CD4-positive, alpha-beta T cell (primary cell): ENCODE results near the gene SLC9A4. TPM values are rescaled to one million over a fixed set of nuclear protein-coding genes. Genes with fewer than 3 reads are reported as not detected.

Experiments
- ATAC-seq: fragments of 200-7000 bp; cut with Tn5 transposase; one replicate; pipeline ENCODE4 v1.10.0; 2022; ENCODE audit warnings: mild to moderate bottlenecking; ENCODE audit not compliant: poor library complexity
- CTCF ChIA-PET: fragments of 350-600 bp; sonication (Branson Sonifier 250); formaldehyde crosslinking; loops from one replicate; lab custom pipeline; 2021; ENCODE audit warnings: antibody characterized with exemption, inconsistent platforms; lab: Charles Lee
- POLR2A ChIA-PET: fragments of 350-600 bp; sonication (Branson Sonifier 250); formaldehyde crosslinking; loops from one replicate; lab custom pipeline; 2021; ENCODE audit warnings: antibody characterized with exemption, inconsistent platforms; lab: Charles Lee
- DNase-seq, 14 experiments: peaks; one replicate each; pipeline ENCODE4 v3.0.0-alpha.2; 2013 to 2020; ENCODE audit warnings: mixed read lengths in 2 of 14
- H3K27ac ChIP-seq, 2 donors: one replicate each; pipeline versions ENCODE4 v1.5.1 to v1.7.0; 2013; ENCODE audit warnings: low read length in 2 of 2, low read depth in 1 of 2, mild to moderate bottlenecking in 1 of 2
- H3K27me3 ChIP-seq, 2 experiments: 1 replicate in 1 of 2; 2 replicates in 1 of 2; pipeline versions ENCODE4 v1.6.1 to v1.7.0; 2013; ENCODE audit warnings: low read length in 2 of 2, control low read depth in 1 of 2, mild to moderate bottlenecking in 1 of 2, moderate library complexity in 1 of 2; ENCODE audit not compliant: insufficient read depth in 2 of 2, control insufficient read depth in 1 of 2
- H3K36me3 ChIP-seq: one replicate; pipeline ENCODE4 v1.6.1; 2013; ENCODE audit warnings: low read length, control low read depth; ENCODE audit not compliant: insufficient read depth
- H3K4me1 ChIP-seq: one replicate; pipeline ENCODE4 v1.6.1; 2013; ENCODE audit warnings: low read length, control low read depth; ENCODE audit not compliant: insufficient read depth
- H3K4me3 ChIP-seq: one replicate; pipeline ENCODE4 v1.5.1; 2013; ENCODE audit warnings: mild to moderate bottlenecking, low read length, moderate library complexity
- H3K9me3 ChIP-seq, 2 experiments: 1 replicate in 1 of 2; 2 replicates in 1 of 2; pipeline versions ENCODE4 v1.6.1 to v1.7.0; 2013; ENCODE audit warnings: low read length in 2 of 2, mild to moderate bottlenecking in 2 of 2, control low read depth in 1 of 2, moderate library complexity in 1 of 2; ENCODE audit not compliant: control insufficient read depth in 1 of 2, insufficient read depth in 1 of 2
- H3K27ac Mint-ChIP-seq: one replicate; pipeline ENCODE4 v1.8.0; 2020; ENCODE audit warnings: mixed read lengths
- H3K27me3 Mint-ChIP-seq: one replicate; pipeline ENCODE4 v1.8.0; 2021; ENCODE audit warnings: mixed read lengths
- H3K36me3 Mint-ChIP-seq: one replicate; pipeline ENCODE4 v1.8.0; 2021; ENCODE audit warnings: low read depth, mixed read lengths
- H3K4me1 Mint-ChIP-seq: one replicate; pipeline ENCODE4 v1.8.0; 2021; ENCODE audit warnings: low read depth, mixed read lengths
- H3K4me3 Mint-ChIP-seq: one replicate; pipeline ENCODE4 v1.8.0; 2020; ENCODE audit warnings: mild to moderate bottlenecking, mixed read lengths
- H3K9me3 Mint-ChIP-seq: one replicate; pipeline ENCODE4 v1.8.0; 2020; ENCODE audit warnings: mixed read lengths
- intact Hi-C, 2 experiments: fragments of 100-400 bp; cut with DNase I in 1 of 2; cut with micrococcal nuclease in 1 of 2; formaldehyde crosslinking; loops; one replicate each; pipeline versions ENCODE4 v1.15.1 to v1.9.0; 2023 to 2025; cut with DNase I, micrococcal nuclease
- total RNA-seq, 174 experiments: library from RNA in 2 of 174; stranded (reverse) in 2 of 174; gene quantifications; one replicate each; pipeline ENCODE4 v1.2.3 and lab custom pipeline; 2021 to 2026
- TF ChIP-seq, protein P1 (sequence below): fragments of 200-600 bp; IDR thresholded peaks from one replicate; pipeline ENCODE4 v1.8.0; 2022; ENCODE audit warnings: antibody characterized with exemption, mild to moderate bottlenecking

The SLC9A4 gene
- total RNA-seq, 2 experiments from 2014 or later: not detected

DNA sequence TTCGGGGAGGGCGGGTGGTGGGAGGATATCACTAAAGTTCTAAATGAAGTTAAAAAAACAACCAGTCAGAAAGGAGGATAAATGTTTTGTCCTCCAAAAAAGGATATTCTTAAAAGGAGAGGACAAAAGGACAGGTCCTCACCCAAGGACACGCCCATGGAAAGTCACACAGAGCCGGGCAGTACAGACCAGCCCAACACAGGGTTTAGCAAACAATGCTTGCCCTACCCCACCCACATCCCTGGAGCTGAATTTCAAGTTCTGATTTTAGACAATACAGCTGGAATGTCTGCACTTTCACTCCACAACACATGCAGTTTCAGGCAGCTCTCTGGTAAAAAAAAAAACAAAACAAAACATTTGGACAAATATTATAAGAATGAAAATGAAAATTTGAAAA, 67.9 kb downstream of the SLC9A4 start:
- no peak overlapping the region for H3K4me3 ChIP-seq
- DNase-seq: no peak
- intact Hi-C loops: no loop called here
- Mint-ChIP-seq H3K36me3 (no peaks in the 10 kb centered on the region), H3K4me3 (no peak overlapping the region), H3K4me1 (no peaks in the 10 kb centered on the region), H3K27me3 (peaks cover 17% of the 10 kb centered on the region), H3K9me3 (no peaks in the 10 kb centered on the region), H3K27ac (no peak overlapping the region)
- ATAC-seq: no peak
- H3K9me3 ChIP-seq: no peaks in the 10 kb centered on the region
- H3K27me3 ChIP-seq: peaks cover 0 to 4% of the 10 kb centered on the region in 2 experiments
- CTCF ChIA-PET: no interaction called here
- H3K36me3 ChIP-seq: no peaks in the 10 kb centered on the region
- H3K27ac ChIP-seq: no peak overlapping the region
- POLR2A ChIA-PET: no interaction called here
- no peaks in the 10 kb centered on the region for H3K4me1 ChIP-seq
- TF ChIP-seq, protein P1, sequence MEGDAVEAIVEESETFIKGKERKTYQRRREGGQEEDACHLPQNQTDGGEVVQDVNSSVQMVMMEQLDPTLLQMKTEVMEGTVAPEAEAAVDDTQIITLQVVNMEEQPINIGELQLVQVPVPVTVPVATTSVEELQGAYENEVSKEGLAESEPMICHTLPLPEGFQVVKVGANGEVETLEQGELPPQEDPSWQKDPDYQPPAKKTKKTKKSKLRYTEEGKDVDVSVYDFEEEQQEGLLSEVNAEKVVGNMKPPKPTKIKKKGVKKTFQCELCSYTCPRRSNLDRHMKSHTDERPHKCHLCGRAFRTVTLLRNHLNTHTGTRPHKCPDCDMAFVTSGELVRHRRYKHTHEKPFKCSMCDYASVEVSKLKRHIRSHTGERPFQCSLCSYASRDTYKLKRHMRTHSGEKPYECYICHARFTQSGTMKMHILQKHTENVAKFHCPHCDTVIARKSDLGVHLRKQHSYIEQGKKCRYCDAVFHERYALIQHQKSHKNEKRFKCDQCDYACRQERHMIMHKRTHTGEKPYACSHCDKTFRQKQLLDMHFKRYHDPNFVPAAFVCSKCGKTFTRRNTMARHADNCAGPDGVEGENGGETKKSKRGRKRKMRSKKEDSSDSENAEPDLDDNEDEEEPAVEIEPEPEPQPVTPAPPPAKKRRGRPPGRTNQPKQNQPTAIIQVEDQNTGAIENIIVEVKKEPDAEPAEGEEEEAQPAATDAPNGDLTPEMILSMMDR: no peak

DNA sequence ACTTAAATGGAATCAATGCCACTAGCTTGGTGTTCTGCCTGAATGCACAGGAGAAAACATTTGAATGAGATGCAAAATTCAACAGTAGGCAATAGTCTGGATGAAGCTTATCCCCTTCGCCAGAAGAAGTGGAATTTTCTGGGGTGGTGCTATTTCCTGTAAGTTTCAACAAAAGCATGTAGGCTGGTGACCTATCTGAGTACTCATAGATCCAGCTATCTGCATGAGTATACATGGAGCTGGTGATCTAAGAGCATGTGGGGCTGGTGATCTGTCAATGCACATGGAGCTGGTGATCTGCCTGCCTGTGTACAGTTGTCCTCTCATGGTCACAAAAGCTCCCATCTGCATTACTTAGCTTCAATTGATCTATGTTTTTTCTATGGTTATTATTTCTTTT, 71.2 kb downstream of the SLC9A4 start:
- Histone ChIP-seq H3K36me3 (no peaks in the 10 kb centered on the region), H3K27me3 (peaks cover 0 to 4% of the 10 kb centered on the region in 2 experiments), H3K4me1 (no peaks in the 10 kb centered on the region), H3K4me3 (no peak overlapping the region), H3K27ac (no peak overlapping the region), H3K9me3 (peaks cover 5 to 8% of the 10 kb centered on the region in 2 experiments)
- H3K27me3 Mint-ChIP-seq: peaks cover 15% of the 10 kb centered on the region
- DNase-seq (no peak), ATAC-seq (no peak)
- TF ChIP-seq, protein P1: no peak
- H3K4me1 Mint-ChIP-seq: no peaks in the 10 kb centered on the region
- H3K4me3 Mint-ChIP-seq: no peak overlapping the region
- no peaks in the 10 kb centered on the region for H3K36me3 Mint-ChIP-seq
- ChIA-PET POLR2A (no interaction called here), CTCF (no interaction called here)
- intact Hi-C loops: no loop called here
- H3K27ac Mint-ChIP-seq: no peak overlapping the region
- peaks cover 8% of the 10 kb centered on the region for H3K9me3 Mint-ChIP-seq

DNA sequence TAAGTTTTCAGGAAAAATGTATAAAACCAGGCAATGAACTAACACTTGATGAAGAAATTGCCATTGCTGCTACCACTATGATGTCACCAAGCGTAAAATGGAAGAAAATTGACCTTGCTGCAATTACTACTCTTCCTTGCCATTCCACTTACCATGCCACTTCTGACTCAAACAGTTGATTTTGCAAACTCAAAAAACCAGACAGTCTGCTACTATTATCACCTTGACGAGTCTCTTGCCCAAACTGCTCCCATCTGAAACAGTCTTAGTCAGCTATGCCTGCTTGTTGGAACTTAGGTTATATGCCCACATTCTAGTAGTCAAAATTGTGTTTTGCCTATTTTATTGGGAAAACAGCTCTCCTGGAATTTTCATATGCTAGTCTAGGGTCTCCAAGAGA, 74.4 kb downstream of the SLC9A4 start:
- Histone ChIP-seq H3K4me1 (no peaks in the 10 kb centered on the region), H3K9me3 (peaks cover 11 to 17% of the 10 kb centered on the region in 2 experiments), H3K4me3 (no peak overlapping the region), H3K27ac (no peak overlapping the region), H3K27me3 (peaks cover 0 to 4% of the 10 kb centered on the region in 2 experiments), H3K36me3 (no peaks in the 10 kb centered on the region)
- ChIA-PET CTCF (no interaction called here), POLR2A (no interaction called here)
- no peak for DNase-seq
- Mint-ChIP-seq H3K4me1 (no peaks in the 10 kb centered on the region), H3K27me3 (peaks cover 12% of the 10 kb centered on the region), H3K36me3 (no peaks in the 10 kb centered on the region), H3K4me3 (no peak overlapping the region), H3K9me3 (peaks cover 21% of the 10 kb centered on the region), H3K27ac (no peak overlapping the region)
- ATAC-seq: no peak
- intact Hi-C loops: no loop called here
- TF ChIP-seq, protein P1: no peak
